K562 (cell line): ENCODE measurements around the gene AMN1. TPM values are rescaled to one million over a fixed set of nuclear protein-coding genes. Genes with fewer than 3 reads are reported as not detected.

Experiments
- ATF7 ChIP-seq: fragments of 450-650 bp; IDR thresholded peaks from 2 replicates; pipeline ENCODE4 v1.7.1; 2014; ENCODE audit warnings: mild to moderate bottlenecking, moderate library complexity
- GABPB1 ChIP-seq: sonication (generic); formaldehyde crosslinking; IDR thresholded peaks from 2 replicates; pipeline ENCODE4 v1.8.0; 2022; ENCODE audit warnings: mild to moderate bottlenecking, missing genetic modification reagents
- HDAC1 ChIP-seq, 2 experiments: fragments of 450-650 bp; IDR thresholded peaks; 2 replicates each; pipeline ENCODE4 v1.6.1; 2016 to 2017; ENCODE audit warnings: inconsistent platforms in 1 of 2, mild to moderate bottlenecking in 1 of 2, moderate library complexity in 1 of 2
- MTA1 ChIP-seq: fragments of 450-650 bp; IDR thresholded peaks from 2 replicates; pipeline ENCODE4 v1.6.1; 2017; ENCODE audit warnings: borderline replicate concordance
- NFE2 ChIP-seq: IDR thresholded peaks from 2 replicates; pipeline ENCODE4 v1.6.1; 2014; ENCODE audit warnings: antibody characterized with exemption, low read depth
- PHF8 ChIP-seq: fragments of 200-600 bp; sonication (generic); IDR thresholded peaks from 2 replicates; pipeline ENCODE4 v1.6.1; 2012; ENCODE audit warnings: mixed run types, mild to moderate bottlenecking, inconsistent platforms, low read length, moderate library complexity, borderline replicate concordance
- RAD21 ChIP-seq, 2 experiments: fragments of 250-450 bp in 1 of 2; fragments of 450-650 bp in 1 of 2; sonication (Bioruptor Pico) in 1 of 2; formaldehyde crosslinking in 1 of 2; IDR thresholded peaks in 1 of 2; conservative IDR thresholded peaks in 1 of 2; 2 replicates each; pipeline versions ENCODE4 v1.4.0 to v1.8.0; 2020 to 2022; ENCODE audit warnings: mild to moderate bottlenecking in 2 of 2, moderate library complexity in 1 of 2
- RBFOX2 ChIP-seq: fragments of 200-400 bp; formaldehyde crosslinking; IDR thresholded peaks from 2 replicates; pipeline ENCODE4 v1.6.1; 2017; ENCODE audit warnings: low read depth, mild to moderate bottlenecking, low read length, moderate library complexity
- ZKSCAN1 ChIP-seq: fragments of 150-350 bp; IDR thresholded peaks from 2 replicates; pipeline ENCODE4 v1.6.1; 2016; ENCODE audit warnings: low read depth, low read length
- polyA plus RNA-seq, 8 experiments: library from polyadenylated mRNA; depleted of rRNA in 4 of 8; stranded (reverse) in 5 of 8; unstranded in 3 of 8; fragments of >200 nt; fragmentation: Nextera tagmentation in 2 of 8; fragmentation: Illumina TruSeq in 1 of 8; extraction: Ambion mirVana in 2 of 8; extraction: Trizol in 1 of 8; gene quantifications; 2 replicates each; pipeline versions ENCODE4 v1.2.1 to v1.2.3, GENCODE V29; 2011 to 2014; ENCODE audit warnings: inconsistent platforms in 1 of 8, missing spikeins in 1 of 8
- total RNA-seq, 7 experiments: library from RNA; depleted of rRNA in 6 of 7; stranded (reverse); fragments of >200 nt in 6 of 7; fragmentation: Illumina TruSeq in 2 of 7; extraction: Trizol in 2 of 7; gene quantifications; 2 replicates each; pipeline versions ENCODE4 v1.2.1 to v1.2.3, GENCODE V29; 2011 to 2021; ENCODE audit warnings: low replicate concordance in 1 of 7
- TF ChIP-seq, protein P1 (sequence below): fragments of 450-650 bp; IDR thresholded peaks from 2 replicates; pipeline ENCODE4 v1.6.1; 2017; ENCODE audit warnings: antibody characterized with exemption, mild to moderate bottlenecking
- TF ChIP-seq, protein P2 (sequence below): fragments of 450-650 bp; IDR thresholded peaks from 2 replicates; pipeline ENCODE4 v1.6.1; 2016; ENCODE audit warnings: antibody characterized with exemption
- TF ChIP-seq, protein P3 (sequence below), 2 experiments: fragments of 450-650 bp; conservative IDR thresholded peaks; 2 replicates each; pipeline ENCODE4 v1.6.1; 2017; ENCODE audit warnings: mild to moderate bottlenecking in 2 of 2, moderate library complexity in 2 of 2

Gene AMN1
- total and polyA plus RNA-seq, 9 of the 15 experiments (the other 6 are each of a cell fraction or from before 2014, with no cell fraction given), result 5.2 to 27.6 (median 13.0) TPM

DNA sequence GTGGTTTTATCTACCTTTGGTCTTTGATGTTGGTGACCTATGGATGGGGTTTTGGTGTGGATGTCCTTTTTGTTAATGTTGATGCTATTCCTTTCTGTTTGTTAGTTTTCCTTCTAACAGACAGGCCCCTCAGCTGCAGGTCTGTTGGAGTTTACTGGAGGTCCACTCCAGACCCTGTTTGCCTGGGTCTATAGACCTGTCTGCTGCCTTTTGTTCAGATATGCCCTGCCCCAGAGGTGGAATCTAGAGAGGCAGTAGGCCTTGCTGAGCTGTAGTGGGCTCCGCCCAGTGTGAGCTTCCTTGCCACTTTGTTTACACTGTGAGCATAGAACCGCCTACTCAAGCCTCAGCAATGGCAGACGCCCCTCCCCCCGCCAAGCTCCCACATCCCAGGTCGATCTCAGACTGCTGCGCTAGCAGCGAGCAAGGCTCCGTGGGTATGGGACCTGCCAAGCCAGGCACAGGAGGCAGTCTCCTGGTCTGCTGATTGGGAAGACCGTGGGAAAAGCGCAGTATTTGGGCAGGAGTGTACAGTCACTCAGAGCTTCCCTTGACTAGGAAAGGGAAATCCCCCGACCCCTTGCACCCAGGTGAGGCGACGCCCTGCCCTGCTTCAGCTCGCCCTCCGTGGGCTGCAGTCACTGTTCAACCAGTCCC, 10.2 kb downstream of the AMN1 start (continued):
- TF ChIP-seq, protein P1, sequence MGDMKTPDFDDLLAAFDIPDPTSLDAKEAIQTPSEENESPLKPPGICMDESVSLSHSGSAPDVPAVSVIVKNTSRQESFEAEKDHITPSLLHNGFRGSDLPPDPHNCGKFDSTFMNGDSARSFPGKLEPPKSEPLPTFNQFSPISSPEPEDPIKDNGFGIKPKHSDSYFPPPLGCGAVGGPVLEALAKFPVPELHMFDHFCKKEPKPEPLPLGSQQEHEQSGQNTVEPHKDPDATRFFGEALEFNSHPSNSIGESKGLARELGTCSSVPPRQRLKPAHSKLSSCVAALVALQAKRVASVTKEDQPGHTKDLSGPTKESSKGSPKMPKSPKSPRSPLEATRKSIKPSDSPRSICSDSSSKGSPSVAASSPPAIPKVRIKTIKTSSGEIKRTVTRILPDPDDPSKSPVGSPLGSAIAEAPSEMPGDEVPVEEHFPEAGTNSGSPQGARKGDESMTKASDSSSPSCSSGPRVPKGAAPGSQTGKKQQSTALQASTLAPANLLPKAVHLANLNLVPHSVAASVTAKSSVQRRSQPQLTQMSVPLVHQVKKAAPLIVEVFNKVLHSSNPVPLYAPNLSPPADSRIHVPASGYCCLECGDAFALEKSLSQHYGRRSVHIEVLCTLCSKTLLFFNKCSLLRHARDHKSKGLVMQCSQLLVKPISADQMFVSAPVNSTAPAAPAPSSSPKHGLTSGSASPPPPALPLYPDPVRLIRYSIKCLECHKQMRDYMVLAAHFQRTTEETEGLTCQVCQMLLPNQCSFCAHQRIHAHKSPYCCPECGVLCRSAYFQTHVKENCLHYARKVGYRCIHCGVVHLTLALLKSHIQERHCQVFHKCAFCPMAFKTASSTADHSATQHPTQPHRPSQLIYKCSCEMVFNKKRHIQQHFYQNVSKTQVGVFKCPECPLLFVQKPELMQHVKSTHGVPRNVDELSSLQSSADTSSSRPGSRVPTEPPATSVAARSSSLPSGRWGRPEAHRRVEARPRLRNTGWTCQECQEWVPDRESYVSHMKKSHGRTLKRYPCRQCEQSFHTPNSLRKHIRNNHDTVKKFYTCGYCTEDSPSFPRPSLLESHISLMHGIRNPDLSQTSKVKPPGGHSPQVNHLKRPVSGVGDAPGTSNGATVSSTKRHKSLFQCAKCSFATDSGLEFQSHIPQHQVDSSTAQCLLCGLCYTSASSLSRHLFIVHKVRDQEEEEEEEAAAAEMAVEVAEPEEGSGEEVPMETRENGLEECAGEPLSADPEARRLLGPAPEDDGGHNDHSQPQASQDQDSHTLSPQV, result peak; percentile 81
- peak; percentile 37; the same call in 1 of the 2 replicates for TF ChIP-seq ATF7
- peak; percentile 70 for TF ChIP-seq RBFOX2
- TF ChIP-seq, protein P2, sequence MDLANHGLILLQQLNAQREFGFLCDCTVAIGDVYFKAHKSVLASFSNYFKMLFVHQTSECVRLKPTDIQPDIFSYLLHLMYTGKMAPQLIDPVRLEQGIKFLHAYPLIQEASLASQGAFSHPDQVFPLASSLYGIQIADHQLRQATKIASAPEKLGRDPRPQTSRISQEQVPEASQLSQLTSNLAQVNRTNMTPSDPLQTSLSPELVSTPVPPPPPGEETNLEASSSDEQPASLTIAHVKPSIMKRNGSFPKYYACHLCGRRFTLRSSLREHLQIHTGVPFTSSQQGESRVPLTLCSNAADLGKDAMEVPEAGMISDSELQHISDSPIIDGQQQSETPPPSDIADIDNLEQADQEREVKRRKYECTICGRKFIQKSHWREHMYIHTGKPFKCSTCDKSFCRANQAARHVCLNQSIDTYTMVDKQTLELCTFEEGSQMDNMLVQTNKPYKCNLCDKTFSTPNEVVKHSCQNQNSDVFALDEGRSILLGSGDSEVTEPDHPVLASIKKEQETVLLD, result 0 out of 2 replicates have a peak, but pooled peaks have one; percentile 34
- peak in 1 of 2 experiments; percentile 21; a peak in 1 of 4 replicates for TF ChIP-seq RAD21 (CRISPR knock-in tag; conservative IDR thresholded peaks at IDR 0.05 in 1 of 2, IDR thresholded peaks at IDR 0.05 in 1 of 2)
- TF ChIP-seq, protein P3, sequence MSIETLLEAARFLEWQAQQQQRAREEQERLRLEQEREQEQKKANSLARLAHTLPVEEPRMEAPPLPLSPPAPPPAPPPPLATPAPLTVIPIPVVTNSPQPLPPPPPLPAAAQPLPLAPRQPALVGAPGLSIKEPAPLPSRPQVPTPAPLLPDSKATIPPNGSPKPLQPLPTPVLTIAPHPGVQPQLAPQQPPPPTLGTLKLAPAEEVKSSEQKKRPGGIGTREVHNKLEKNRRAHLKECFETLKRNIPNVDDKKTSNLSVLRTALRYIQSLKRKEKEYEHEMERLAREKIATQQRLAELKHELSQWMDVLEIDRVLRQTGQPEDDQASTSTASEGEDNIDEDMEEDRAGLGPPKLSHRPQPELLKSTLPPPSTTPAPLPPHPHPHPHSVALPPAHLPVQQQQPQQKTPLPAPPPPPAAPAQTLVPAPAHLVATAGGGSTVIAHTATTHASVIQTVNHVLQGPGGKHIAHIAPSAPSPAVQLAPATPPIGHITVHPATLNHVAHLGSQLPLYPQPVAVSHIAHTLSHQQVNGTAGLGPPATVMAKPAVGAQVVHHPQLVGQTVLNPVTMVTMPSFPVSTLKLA (conservative IDR thresholded peaks at IDR 0.05), result peak; percentile 42 to 71; a peak in 3 of 4 replicates
- peak; percentile 41; the same call in 1 of the 2 replicates for TF ChIP-seq GABPB1
- TF ChIP-seq HDAC1 (IDR thresholded peaks at IDR 0.05), result 0 out of 4 replicates have a peak, but pooled peaks of 1 of the 2 experiments have one; percentile 44
- TF ChIP-seq PHF8, result peak; percentile 50; the same call in 1 of the 2 replicates
- 0 out of 2 replicates have a peak, but pooled peaks have one; percentile 9 for TF ChIP-seq NFE2
- 0 out of 2 replicates have a peak, but pooled peaks have one; percentile 46 for TF ChIP-seq ZKSCAN1
- peak; percentile 29; the same call in 1 of the 2 replicates for TF ChIP-seq MTA1
